Large intestine (tissue), 3 donors: ENCODE results near the gene MRPL49. TPM values are rescaled to one million over a fixed set of nuclear protein-coding genes. Genes with fewer than 3 reads are reported as not detected.
"Not testable (repeated sequence)": the region's sequence is repeated elsewhere in the genome, so short reads cannot be mapped to it uniquely, and the experiment has no call there.

Experiments used
- DNase-seq, 2 donors: peaks; one replicate each; pipeline versions ENCODE4 v3.0.0 to v3.0.0-alpha.2; 2013
- H3K27ac ChIP-seq: one replicate; pipeline ENCODE4 v1.5.1; 2013; ENCODE audit warnings: low read length
- H3K27me3 ChIP-seq: 2 replicates; pipeline ENCODE4 v1.6.1; 2013; ENCODE audit warnings: low read length; ENCODE audit not compliant: control insufficient read depth, insufficient read depth
- H3K36me3 ChIP-seq: 2 replicates; pipeline ENCODE4 v1.6.1; 2013; ENCODE audit warnings: low read length; ENCODE audit not compliant: control insufficient read depth, insufficient read depth
- H3K4me1 ChIP-seq: one replicate; pipeline ENCODE4 v1.6.1; 2013; ENCODE audit warnings: low read length; ENCODE audit not compliant: control insufficient read depth, insufficient read depth
- H3K4me3 ChIP-seq: one replicate; pipeline ENCODE4 v1.5.1; 2013; ENCODE audit warnings: low read length
- H3K9me3 ChIP-seq: one replicate; pipeline ENCODE4 v1.6.1; 2013; ENCODE audit warnings: mild to moderate bottlenecking, low read depth, low read length, moderate library complexity; ENCODE audit not compliant: control insufficient read depth
- whole genome bisulfite sequencing: methylation state at CpG from one replicate; pipeline ENCODE4 v1.1.5; 2013; ENCODE audit warnings: low lambda C conversion rate; ENCODE audit not compliant: insufficient coverage; 5-methylcytosine and 5-hydroxymethylcytosine counted together
- polyA plus RNA-seq: library from polyadenylated mRNA; unstranded; fragments of 120-200 nt; gene quantifications from one replicate; pipeline ENCODE4 v1.2.1, GENCODE V29; 2013

MRPL49 gene
- polyA plus RNA-seq, 1 donor = 35.1 TPM

GRCh38 chr11:65170058-65170534 is 48.0 kb downstream of the MRPL49 start, which contains the start of gene SPDYC:
TSS of gene SPDYC (plus strand) at chr11:65170233. CDS start at chr11:65171358, 1,125 bp downstream.
- Histone ChIP-seq H3K4me1 (peaks cover 7% of the 10 kb centered on the region), H3K4me3 (no peak within 1 kb of the TSS), H3K27ac (no peak within 1 kb of the TSS), H3K36me3 (no peaks in the 10 kb centered on the region), H3K9me3 (no peaks in the 10 kb centered on the region), H3K27me3 (no peaks in the 10 kb centered on the region)
- DNase-seq = no peak
- WGBS = no CpG with 5 or more reads among the region's 21 CpGs

GRCh38 chr11:65172600-65172999 is 50.5 kb downstream of the MRPL49 start:
- H3K36me3 ChIP-seq = no peaks in the 10 kb centered on the region
- WGBS = no CpG with 5 or more reads among the region's 10 CpGs
- DNase-seq = no peak
- H3K4me3 ChIP-seq = no peak overlapping the region
- no peaks in the 10 kb centered on the region for H3K27me3 ChIP-seq
- no peaks in the 10 kb centered on the region for H3K4me1 ChIP-seq
- no peak overlapping the region for H3K27ac ChIP-seq
- no peaks in the 10 kb centered on the region for H3K9me3 ChIP-seq

GRCh38 chr11:65174571-65175010 is 52.5 kb downstream of the MRPL49 start:
- WGBS = no CpG with 5 or more reads among the region's 2 CpGs

More at GRCh38 chr11:65174571-65175010, 52.5 kb downstream of the MRPL49 start:
- not testable (repeated sequence) for H3K4me3 ChIP-seq, H3K4me1 ChIP-seq, H3K27me3 ChIP-seq, DNase-seq, H3K36me3 ChIP-seq, H3K27ac ChIP-seq, H3K9me3 ChIP-seq

Other genes starting within 250 kb of the MRPL49 start
- 94.8 TPM for gene EHD1, start 243.7 kb upstream of the MRPL49 start, polyA plus RNA-seq
- 18.4 TPM for gene ATG2A, start 205.1 kb upstream of the MRPL49 start, polyA plus RNA-seq
- gene PPP2R5B, start 197.6 kb upstream of the MRPL49 start, polyA plus RNA-seq = 11.6 TPM
- gene GPHA2, start 186.4 kb upstream of the MRPL49 start, polyA plus RNA-seq = 0.24 TPM
- 0.09 TPM for gene MAJIN, start 150.2 kb upstream of the MRPL49 start, polyA plus RNA-seq
- gene BATF2, start 125.3 kb upstream of the MRPL49 start, polyA plus RNA-seq = 15.7 TPM
- gene ARL2, start 108.2 kb upstream of the MRPL49 start, polyA plus RNA-seq = 83.3 TPM
- 37.7 TPM for gene SNX15, start 94.9 kb upstream of the MRPL49 start, polyA plus RNA-seq
- gene SAC3D1, start 81.1 kb upstream of the MRPL49 start, polyA plus RNA-seq = 8.9 TPM
- 8.9 TPM for gene NAALADL1, start 63.8 kb upstream of the MRPL49 start, polyA plus RNA-seq
- 11.3 TPM for gene CDCA5, start 38.3 kb upstream of the MRPL49 start, polyA plus RNA-seq
- 35.8 TPM for gene ZFPL1, start 38.1 kb upstream of the MRPL49 start, polyA plus RNA-seq
- 102 TPM for gene VPS51, start 26.1 kb upstream of the MRPL49 start, polyA plus RNA-seq
- gene TM7SF2, start 10.4 kb upstream of the MRPL49 start, polyA plus RNA-seq = 56.4 TPM
- 6.4 TPM for gene ZNHIT2, start 4.6 kb upstream of the MRPL49 start, polyA plus RNA-seq
- gene FAU, start 187 bp upstream of the MRPL49 start, polyA plus RNA-seq = 1,012 TPM
- gene SYVN1, start 12.2 kb downstream of the MRPL49 start, polyA plus RNA-seq = 37.9 TPM
- not detected for gene SPDYC, start 47.9 kb downstream of the MRPL49 start, polyA plus RNA-seq
- 106 TPM for gene CAPN1, start 59.6 kb downstream of the MRPL49 start, polyA plus RNA-seq
- gene POLA2, start 139.6 kb downstream of the MRPL49 start, polyA plus RNA-seq = 13.6 TPM
- gene CDC42EP2, start 192.5 kb downstream of the MRPL49 start, polyA plus RNA-seq = 10.5 TPM
- gene DPF2, start 211.5 kb downstream of the MRPL49 start, polyA plus RNA-seq = 48.9 TPM
- 2.1 TPM for gene TIGD3, start 232.4 kb downstream of the MRPL49 start, polyA plus RNA-seq